ENCODE measurements around the gene DNAJC6.

Gene DNAJC6

GRCh38 chr1:65399003-65399402, 89.7 kb downstream of the DNAJC6 start:
- no peak for DNase-seq

DNA sequence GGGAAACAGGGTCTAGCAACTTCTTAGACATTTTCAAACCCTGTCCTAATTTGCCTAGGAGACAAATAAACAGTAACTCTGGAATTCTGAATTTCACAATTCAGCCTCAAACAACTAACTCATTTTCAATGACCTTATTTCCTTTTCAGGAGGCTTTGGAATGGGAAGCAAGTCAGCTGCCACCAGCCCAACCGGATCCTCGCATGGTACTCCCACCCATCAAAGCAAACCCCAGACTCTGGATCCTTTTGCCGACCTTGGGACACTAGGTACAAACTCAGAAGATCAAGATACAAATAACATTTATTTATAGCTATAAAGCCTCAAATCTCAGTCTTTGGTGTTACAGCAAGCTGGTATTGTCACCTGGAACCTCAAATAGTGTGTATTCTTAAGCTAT, 92.3 kb downstream of the DNAJC6 start:
- peak in 7 of 56 donors; percentile 1 to 15 (median 7) for DNase-seq

DNA sequence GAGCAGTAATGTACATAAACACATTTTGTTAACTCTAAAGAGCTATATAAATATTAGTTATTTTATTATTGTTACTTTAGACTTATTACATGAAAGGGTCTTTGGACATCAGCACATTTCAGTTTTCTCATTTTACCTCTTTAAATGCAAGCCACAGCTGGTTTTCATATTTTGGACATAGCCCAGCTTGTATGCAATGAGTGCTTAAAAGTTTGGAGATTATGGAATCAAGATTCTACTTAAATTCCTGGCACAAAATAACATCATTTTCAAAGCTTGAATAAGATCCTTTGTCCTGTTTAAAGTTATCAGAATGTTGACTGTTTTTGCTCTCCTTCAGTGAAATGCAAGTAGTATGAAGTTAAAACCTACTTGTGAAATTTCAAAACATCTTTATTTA, 95.6 kb downstream of the DNAJC6 start:
- no peak for DNase-seq

- DNase-seq = no peak
These were observed 98.5 kb downstream of the DNAJC6 start for GRCh38 chr1:65407877-65408276.

DNA sequence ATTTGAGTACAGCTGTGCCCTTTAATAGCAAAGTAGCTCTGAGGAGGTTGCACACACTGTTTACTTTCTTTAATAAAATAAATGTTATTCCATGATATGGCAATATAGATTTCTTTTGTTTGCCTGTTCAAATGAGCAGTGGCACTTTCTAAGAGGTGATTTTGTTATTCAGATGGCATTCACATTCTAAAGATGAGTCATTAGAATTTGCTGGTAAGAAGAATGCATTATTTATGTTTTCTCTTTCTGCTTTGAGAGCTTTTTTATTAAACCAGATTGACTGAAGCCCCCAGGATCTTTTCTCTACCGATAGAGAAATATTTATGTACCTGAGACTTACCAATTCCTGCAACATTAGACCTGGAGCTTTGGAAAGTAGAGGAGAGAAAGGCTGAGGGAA, 100.0 kb downstream of the DNAJC6 start:
- DNase-seq = no peak

DNA sequence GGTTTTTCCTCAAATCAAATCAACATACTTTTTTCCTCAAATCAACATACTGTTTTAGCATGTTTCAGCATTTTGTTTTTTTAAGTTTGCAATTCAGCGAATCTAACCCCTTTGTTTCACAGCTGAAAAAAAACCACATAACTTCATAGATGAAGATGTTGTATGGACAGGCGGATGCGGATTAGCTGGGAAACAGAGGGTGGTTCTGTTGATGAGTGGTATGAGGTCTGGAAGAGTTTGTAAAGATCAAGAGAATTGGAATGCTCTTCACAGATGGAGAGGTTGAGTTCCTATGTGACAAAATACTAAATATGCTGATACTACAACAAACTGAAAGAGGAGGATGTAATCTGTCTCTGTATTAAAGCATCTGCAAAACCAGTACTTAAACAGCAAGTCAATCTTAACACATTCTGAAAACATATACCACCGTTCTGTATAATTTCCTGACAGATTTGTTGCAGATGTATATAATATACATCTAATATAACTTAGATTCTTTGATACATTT, 100.5 kb downstream of the DNAJC6 start:
- no peak for DNase-seq

- no peak for DNase-seq
These were observed 103.1 kb downstream of the DNAJC6 start for GRCh38 chr1:65412256-65412983.

DNA sequence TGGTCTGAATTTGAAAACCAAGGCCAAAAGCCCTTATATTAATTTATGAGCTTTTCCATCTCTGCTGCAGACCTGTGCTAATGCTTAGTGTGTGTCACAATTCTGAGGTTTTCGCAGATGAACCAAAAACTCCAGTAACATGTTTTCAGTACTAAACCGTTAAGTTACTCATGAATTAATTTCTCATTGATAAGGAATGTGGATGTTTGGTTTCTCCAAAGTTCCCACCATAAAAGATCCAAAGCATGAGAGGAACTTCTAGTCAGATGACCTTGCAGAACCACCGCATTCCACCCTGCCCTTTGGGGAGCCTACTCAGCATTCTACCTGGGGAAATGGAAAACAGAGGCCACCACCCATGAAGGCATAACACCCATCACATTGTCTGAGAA, 103.6 kb downstream of the DNAJC6 start:
- no peak for DNase-seq

DNA sequence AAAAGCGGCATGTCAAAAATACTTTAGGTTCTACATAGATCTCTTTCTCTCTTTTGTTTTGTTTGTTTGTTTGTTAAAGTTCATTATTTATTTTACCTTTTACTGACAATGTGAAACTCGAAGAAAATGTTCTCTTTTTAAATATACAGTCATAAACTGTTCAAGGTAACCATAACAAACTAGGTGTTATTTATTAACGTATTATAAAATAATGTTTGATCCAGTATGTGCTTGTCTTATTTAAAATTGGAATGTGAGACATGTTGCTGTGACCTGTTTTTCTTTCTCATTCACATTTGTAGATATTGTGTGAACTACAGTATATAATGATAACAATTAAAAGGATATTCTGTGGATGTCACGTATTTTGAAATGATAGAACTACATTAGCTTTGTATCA, 105.2 kb downstream of the DNAJC6 start:
- DNase-seq = no peak

- DNase-seq = no peak
These were observed 107.4 kb downstream of the DNAJC6 start for GRCh38 chr1:65416767-65417166.

DNA sequence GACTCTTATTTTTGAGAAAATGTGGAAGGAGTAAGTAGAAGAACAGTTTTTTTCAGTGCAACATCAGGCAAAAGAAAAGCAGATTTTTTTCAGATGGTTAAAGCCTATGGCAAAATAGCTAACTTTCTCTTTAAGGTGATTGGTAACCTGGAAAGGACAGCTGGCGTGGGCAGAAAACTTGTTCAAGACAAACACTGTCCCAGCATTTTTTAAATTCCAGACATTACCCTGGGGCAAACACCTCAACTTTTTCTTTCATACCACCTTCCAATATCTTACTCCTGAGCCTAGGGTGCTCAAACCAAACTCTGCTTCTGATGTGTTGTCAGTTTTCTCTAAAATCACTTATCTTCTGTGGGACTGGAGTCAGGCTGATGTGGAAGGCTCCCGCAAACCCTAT, 108.4 kb downstream of the DNAJC6 start:
- DNase-seq = no peak

GRCh38 chr1:65418522-65419185, 109.3 kb downstream of the DNAJC6 start:
- DNase-seq = peak in 1 of 56 donors; percentile 14

- DNase-seq = peak; percentile 70 to 99 (median 96)
These were observed 110.6 kb downstream of the DNAJC6 start for GRCh38 chr1:65419681-65420589.

DNA sequence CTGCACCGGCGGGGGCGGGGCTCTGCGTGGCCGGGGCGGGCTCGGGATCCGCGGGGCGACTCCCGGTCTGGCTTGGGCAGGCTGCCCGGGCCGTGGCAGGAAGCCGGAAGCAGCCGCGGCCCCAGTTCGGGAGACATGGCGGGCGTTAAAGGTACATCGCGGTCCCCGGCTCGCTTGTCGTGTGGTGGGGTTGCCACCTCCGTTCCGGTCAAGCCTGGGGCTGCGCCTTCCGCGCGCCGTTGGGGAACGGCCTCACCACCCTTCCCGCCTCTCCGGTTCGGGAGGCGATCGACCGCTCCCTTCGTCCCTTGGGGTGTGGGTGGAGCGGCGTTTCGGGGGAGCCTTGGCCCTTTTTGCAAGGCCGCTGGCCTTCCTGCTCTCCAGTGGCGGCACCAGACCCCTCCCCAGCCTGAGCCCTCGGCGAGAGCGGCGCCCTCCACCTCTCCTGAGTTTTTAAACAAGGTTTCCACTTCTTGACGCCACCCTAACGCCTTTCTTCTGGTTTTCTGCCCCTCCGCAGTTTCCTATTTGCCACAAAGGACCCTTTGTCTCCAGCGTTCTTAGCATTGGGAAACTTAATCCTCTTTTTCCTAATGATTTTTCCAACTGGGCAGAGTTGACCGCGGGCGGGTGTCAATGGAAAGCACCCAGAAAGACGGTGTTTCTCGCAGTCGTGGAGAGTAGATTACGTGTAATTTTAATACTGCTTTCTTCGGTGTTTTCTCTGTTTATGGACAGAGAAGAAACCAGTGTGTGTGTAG, 111.4 kb downstream of the DNAJC6 start, which contains the start of the genes LEPR and LEPROT:
Gene LEPR, plus strand, starts transcription at position 79 of the 761 bp plus-strand sequence. CDS start 144,898 bp downstream, outside the sequence.
Gene LEPROT, plus strand, starts transcription at position 79 of the 761 bp plus-strand sequence. Its CDS starts 57 bp downstream, at position 136.
- peak in 4 of 56 donors; percentile 31 to 98 (median 50) for DNase-seq

GRCh38 chr1:65421351-65422025, 112.1 kb downstream of the DNAJC6 start:
- DNase-seq = no peak

- no peak for DNase-seq
These were observed 113.2 kb downstream of the DNAJC6 start for GRCh38 chr1:65422241-65423203.

GRCh38 chr1:65423884-65424572, 114.7 kb downstream of the DNAJC6 start:
- peak in 1 of 56 donors; percentile 8 for DNase-seq

GRCh38 chr1:65424573-65424889, 115.2 kb downstream of the DNAJC6 start:
- no peak for DNase-seq

Measured in nucleus accumbens (tissue), 56 donors.